HUES48 (cell line): ENCODE results near the gene TENT4A.

Source experiments
- H3K27ac ChIP-seq: one replicate; pipeline ENCODE4 v1.7.0; 2013; ENCODE audit warnings: low read depth, low read length, inconsistent platforms
- H3K27me3 ChIP-seq: 2 replicates; pipeline ENCODE4 v1.6.1; 2013; ENCODE audit warnings: mild to moderate bottlenecking, low read length; ENCODE audit not compliant: control insufficient read depth, insufficient read depth
- H3K36me3 ChIP-seq: 2 replicates; pipeline ENCODE4 v1.6.1; 2013; ENCODE audit warnings: low read length; ENCODE audit not compliant: control insufficient read depth, insufficient read depth
- H3K4me1 ChIP-seq: 2 replicates; pipeline ENCODE4 v1.6.1; 2013; ENCODE audit warnings: mild to moderate bottlenecking, low read length; ENCODE audit not compliant: control insufficient read depth, insufficient read depth
- H3K4me3 ChIP-seq: 2 replicates; pipeline ENCODE4 v1.5.1; 2013; ENCODE audit warnings: mild to moderate bottlenecking, low read depth, low read length
- H3K9ac ChIP-seq: 2 replicates; pipeline ENCODE4 v1.6.1; 2013; ENCODE audit warnings: mild to moderate bottlenecking, low read depth, low read length, moderate library complexity
- H3K9me3 ChIP-seq: 2 replicates; pipeline ENCODE4 v1.6.1; 2013; ENCODE audit warnings: low read length; ENCODE audit not compliant: control insufficient read depth, insufficient read depth

The TENT4A gene

GRCh38 chr5:6680922-6681321 lies 32.3 kb upstream of the TENT4A start:
- Histone ChIP-seq H3K27me3 (no peaks in the 10 kb centered on the region; the same call in 1 of the 2 replicates), H3K4me1 (no peaks in the 10 kb centered on the region), H3K9ac (no peak overlapping the region), H3K27ac (no peak overlapping the region), H3K4me3 (no peak overlapping the region), H3K36me3 (no peaks in the 10 kb centered on the region), H3K9me3 (no peaks in the 10 kb centered on the region)

DNA sequence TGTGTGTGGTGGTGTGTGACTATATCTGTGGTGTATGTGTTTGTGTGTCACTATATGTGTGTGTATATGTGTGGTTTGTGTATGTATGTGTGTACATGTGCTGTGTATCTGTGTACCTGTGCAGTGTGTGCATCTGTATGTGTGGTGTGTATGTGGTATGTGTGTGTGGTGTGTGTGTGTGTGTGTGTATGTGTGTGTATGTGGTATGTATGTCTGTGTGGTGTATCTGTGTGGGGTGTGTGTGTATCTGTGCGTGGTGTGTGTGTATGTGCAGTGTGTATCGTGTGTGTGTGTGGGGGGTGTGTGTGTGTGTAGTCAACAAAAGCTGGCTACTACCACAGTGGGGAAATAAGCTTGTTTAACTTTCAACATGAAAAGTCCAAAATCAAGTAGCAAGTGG lies 31.6 kb upstream of the TENT4A start:
- Histone ChIP-seq H3K27me3 (no peaks in the 10 kb centered on the region; the same call in 1 of the 2 replicates), H3K27ac (no peak overlapping the region), H3K4me3 (no peak overlapping the region), H3K9me3 (no peaks in the 10 kb centered on the region), H3K4me1 (no peaks in the 10 kb centered on the region), H3K9ac (no peak overlapping the region), H3K36me3 (no peaks in the 10 kb centered on the region)

GRCh38 chr5:6682239-6682638 lies 31.0 kb upstream of the TENT4A start:
- Histone ChIP-seq H3K27ac (no peak overlapping the region), H3K4me3 (no peak overlapping the region), H3K4me1 (no peaks in the 10 kb centered on the region), H3K9ac (no peak overlapping the region), H3K27me3 (peaks cover under 1% of the 10 kb centered on the region), H3K9me3 (no peaks in the 10 kb centered on the region), H3K36me3 (no peaks in the 10 kb centered on the region)

DNA sequence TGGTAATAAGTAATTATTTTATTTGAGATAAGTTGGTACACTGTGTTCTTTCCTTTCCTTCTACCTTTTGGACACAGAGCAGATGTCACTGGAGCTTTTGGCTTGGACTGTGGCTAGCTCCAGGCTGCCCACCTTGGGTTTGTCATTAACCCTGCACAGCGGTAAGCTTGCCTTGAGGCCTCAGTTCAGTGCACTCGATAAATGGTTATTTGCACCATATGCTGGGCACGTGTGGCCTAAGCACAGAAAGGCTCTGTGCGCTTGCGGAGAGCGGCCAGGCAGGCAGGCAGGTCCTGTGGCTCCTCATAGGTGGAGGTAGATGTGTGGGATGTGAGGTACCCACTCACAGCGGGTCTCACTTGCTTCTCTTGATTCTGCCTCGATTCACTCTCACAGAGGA lies 30.0 kb upstream of the TENT4A start:
- Histone ChIP-seq H3K36me3 (no peaks in the 10 kb centered on the region), H3K27me3 (peaks cover 11% of the 10 kb centered on the region), H3K9me3 (no peaks in the 10 kb centered on the region), H3K27ac (no peak overlapping the region), H3K4me3 (no peak overlapping the region), H3K4me1 (no peaks in the 10 kb centered on the region), H3K9ac (no peak overlapping the region)

GRCh38 chr5:6684075-6684474 lies 29.2 kb upstream of the TENT4A start:
- H3K9me3 ChIP-seq, result no peaks in the 10 kb centered on the region
- H3K4me1 ChIP-seq, result no peaks in the 10 kb centered on the region
- H3K27me3 ChIP-seq, result peaks cover 12% of the 10 kb centered on the region
- H3K4me3 ChIP-seq, result no peak overlapping the region
- no peak overlapping the region for H3K27ac ChIP-seq
- H3K9ac ChIP-seq, result no peak overlapping the region
- no peaks in the 10 kb centered on the region for H3K36me3 ChIP-seq

DNA sequence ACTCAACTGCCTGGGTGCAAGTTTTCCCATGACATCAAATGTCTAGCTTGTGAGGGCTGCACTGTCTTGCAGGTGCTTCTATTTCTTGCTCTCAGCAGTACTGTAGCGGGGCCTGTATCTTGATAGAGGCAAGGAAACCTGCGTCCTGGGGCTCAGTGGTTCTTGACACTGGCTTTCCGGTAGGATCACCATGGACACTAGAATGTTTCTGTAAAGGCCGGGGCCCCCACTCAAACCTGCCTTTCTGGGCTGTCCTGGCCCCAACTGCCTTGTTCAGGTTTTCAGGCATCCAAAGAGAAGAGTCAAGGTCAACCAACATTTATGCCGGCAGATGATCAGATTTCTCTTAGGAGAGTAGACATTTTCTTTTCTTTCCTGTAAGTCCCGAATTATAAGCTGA lies 26.7 kb upstream of the TENT4A start:
- Histone ChIP-seq H3K9ac (no peak overlapping the region), H3K4me3 (peak overlapping the region; percentile 76), H3K4me1 (no peaks in the 10 kb centered on the region), H3K9me3 (no peaks in the 10 kb centered on the region), H3K36me3 (no peaks in the 10 kb centered on the region), H3K27ac (no peak overlapping the region), H3K27me3 (peaks cover 12% of the 10 kb centered on the region)

- H3K9ac ChIP-seq, result no peak overlapping the region
- peak overlapping the region; percentile 76 for H3K4me3 ChIP-seq
- no peaks in the 10 kb centered on the region for H3K4me1 ChIP-seq
- H3K27me3 ChIP-seq, result peaks cover 12% of the 10 kb centered on the region
- H3K9me3 ChIP-seq, result no peaks in the 10 kb centered on the region
- no peaks in the 10 kb centered on the region for H3K36me3 ChIP-seq
- no peak overlapping the region for H3K27ac ChIP-seq
Observed at GRCh38 chr5:6686915-6687409, 26.3 kb upstream of the TENT4A start.

GRCh38 chr5:6687505-6687904 lies 25.7 kb upstream of the TENT4A start:
- Histone ChIP-seq H3K4me1 (no peaks in the 10 kb centered on the region), H3K36me3 (no peaks in the 10 kb centered on the region), H3K27ac (no peak overlapping the region), H3K4me3 (peak overlapping the region; percentile 76), H3K27me3 (peaks cover 12% of the 10 kb centered on the region), H3K9me3 (no peaks in the 10 kb centered on the region), H3K9ac (no peak overlapping the region)

DNA sequence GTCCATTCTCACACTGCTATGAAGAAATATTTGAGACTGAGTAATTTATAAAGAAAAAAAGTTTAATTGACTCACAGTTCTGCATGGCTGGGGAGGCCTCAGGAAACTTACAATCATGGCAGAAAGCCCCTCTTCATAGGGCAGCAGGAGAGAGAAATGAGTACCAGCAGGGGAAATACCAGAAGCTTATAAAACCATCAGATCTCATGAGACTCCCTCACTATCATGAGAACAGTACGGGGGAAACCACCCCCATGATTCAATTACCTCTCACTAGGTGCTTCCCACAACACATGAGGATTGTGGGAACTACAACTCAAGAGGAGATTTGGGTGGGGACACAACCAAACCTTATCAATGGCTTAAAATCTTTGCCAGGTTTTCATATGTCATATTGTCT lies 20.3 kb upstream of the TENT4A start:
- Histone ChIP-seq H3K27me3 (peaks cover 5% of the 10 kb centered on the region; the same call in 1 of the 2 replicates), H3K27ac (no peak overlapping the region), H3K4me3 (no peak overlapping the region), H3K9ac (no peak overlapping the region), H3K9me3 (no peaks in the 10 kb centered on the region), H3K4me1 (no peaks in the 10 kb centered on the region), H3K36me3 (no peaks in the 10 kb centered on the region)

DNA sequence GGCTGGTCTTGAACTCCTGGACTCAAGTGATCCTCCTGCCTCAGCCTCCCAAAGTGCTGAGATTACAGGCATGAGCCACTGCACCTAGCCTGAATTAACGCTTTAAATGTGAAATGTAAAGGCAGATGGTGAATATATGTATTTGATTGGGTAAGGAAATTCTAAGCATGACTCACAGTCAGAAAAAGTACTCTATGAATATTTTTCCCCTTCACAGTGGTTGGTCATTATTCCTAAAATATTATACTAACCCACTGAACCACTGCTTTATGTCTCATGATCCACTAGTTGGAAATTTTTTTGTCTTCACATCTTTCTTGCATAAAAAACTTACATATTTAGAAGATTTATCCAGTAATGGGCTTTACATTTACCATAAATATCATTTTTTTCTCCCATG lies 14.5 kb upstream of the TENT4A start:
- Histone ChIP-seq H3K4me1 (peaks cover 15% of the 10 kb centered on the region; the same call in 1 of the 2 replicates), H3K9me3 (no peaks in the 10 kb centered on the region), H3K9ac (no peak overlapping the region), H3K36me3 (no peaks in the 10 kb centered on the region), H3K27me3 (no peaks in the 10 kb centered on the region), H3K4me3 (no peak overlapping the region), H3K27ac (no peak overlapping the region)

DNA sequence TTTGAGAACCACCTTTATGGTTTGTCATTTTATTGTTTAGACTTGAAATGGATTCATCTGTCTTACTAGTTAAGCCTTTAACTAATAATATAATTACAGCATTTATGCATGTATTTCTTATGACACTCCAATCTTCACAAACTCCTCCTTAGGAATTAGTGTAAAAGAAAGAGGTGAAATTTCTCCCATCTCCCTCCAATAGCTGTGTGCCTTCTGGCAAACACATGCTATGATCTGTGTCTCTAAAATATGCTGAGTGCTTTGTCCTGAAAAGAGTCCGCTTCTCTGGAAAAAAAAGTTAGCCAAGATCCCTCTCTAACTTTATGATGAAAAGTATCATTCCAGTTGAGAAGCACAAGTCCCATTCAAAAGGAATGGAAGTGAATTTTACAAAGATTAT lies 13.9 kb upstream of the TENT4A start:
- no peaks in the 10 kb centered on the region for H3K36me3 ChIP-seq
- peaks cover 19% of the 10 kb centered on the region; the same call in 1 of the 2 replicates for H3K4me1 ChIP-seq
- H3K27ac ChIP-seq, result no peak overlapping the region
- H3K4me3 ChIP-seq, result no peak overlapping the region
- H3K9ac ChIP-seq, result no peak overlapping the region
- no peaks in the 10 kb centered on the region for H3K27me3 ChIP-seq
- H3K9me3 ChIP-seq, result no peaks in the 10 kb centered on the region
